GM12878 (cell line): Measurements from ENCODE around the gene AKAP13. TPM values are rescaled to one million over a fixed set of nuclear protein-coding genes. Genes with fewer than 3 reads are reported as not detected.

Experiments used
- ATAC-seq: fragments of 200-7000 bp; cut with Tn5 transposase; 3 replicates; pipeline ENCODE4 v1.9.1; 2020; ENCODE audit warnings: mild to moderate bottlenecking, moderate library complexity
- BruUV-seq: library from RNA; stranded (reverse); fragments of 400-500 nt; replicated peaks from 2 replicates; lab custom pipeline; 2021; lab: Mats Ljungman, UMichigan
- CTCF ChIA-PET: fragments of 300-600 bp; sonication (Branson Sonifier 250); formaldehyde crosslinking; extraction: SDS; loops from one replicate; lab custom pipeline; 2021; ENCODE audit warnings: inconsistent platforms; lab: Yijun Ruan, JAX
- POLR2A ChIA-PET: fragments of 350-600 bp; formaldehyde crosslinking; extraction: SDS; loops from one replicate; lab custom pipeline; 2021; ENCODE audit warnings: inconsistent platforms; lab: Charles Lee
- RAD21 ChIA-PET: fragments of 300-600 bp; sonication (Branson Sonifier 250); formaldehyde crosslinking; loops from one replicate; lab custom pipeline; 2023; ENCODE audit warnings: antibody characterized with exemption; ENCODE audit not compliant: unreplicated experiment; lab: Charles Lee
- SMC1A ChIA-PET: fragments of 300-600 bp; sonication (Branson Sonifier 250); formaldehyde crosslinking; loops from one replicate; lab custom pipeline; 2023; ENCODE audit not compliant: unreplicated experiment, uncharacterized antibody; lab: Charles Lee
- DNase-seq: peaks from one replicate; pipeline ENCODE4 v3.0.0-alpha.2; 2011; ENCODE audit warnings: low read depth, low spot score
- FAIRE-seq: peaks from 3 replicates; lab custom pipeline; 2011; peaks lifted over from hg19 to GRCh38; lab: Jason Lieb, UNC
- H2AFZ ChIP-seq: 2 replicates; pipeline ENCODE4 v1.6.0; 2011; ENCODE audit warnings: low read depth, low read length, control low read depth; ENCODE audit not compliant: control insufficient read depth
- H3K27ac ChIP-seq: 2 replicates; pipeline ENCODE4 v1.5.1; 2011; ENCODE audit warnings: control low read depth; ENCODE audit not compliant: control insufficient read depth, insufficient read depth
- H3K27me3 ChIP-seq, 2 experiments: replicated peaks in 1 of 2; 2 replicates each; pipeline versions ENCODE4 v1.6.0 to v1.6.1; 2011; ENCODE audit warnings: low read length in 1 of 2; ENCODE audit not compliant: control insufficient read depth in 2 of 2, insufficient read depth in 2 of 2
- H3K36me3 ChIP-seq, 2 experiments: 2 replicates each; pipeline ENCODE4 v1.5.1; 2011; ENCODE audit warnings: low read length in 1 of 2; ENCODE audit not compliant: control insufficient read depth in 2 of 2, insufficient read depth in 2 of 2
- H3K4me1 ChIP-seq: 2 replicates; pipeline ENCODE4 v1.6.1; 2011; ENCODE audit warnings: mild to moderate bottlenecking, low read length, moderate library complexity, mixed read lengths; ENCODE audit not compliant: control insufficient read depth, insufficient read depth
- H3K4me2 ChIP-seq: 2 replicates; pipeline ENCODE4 v1.6.0; 2011; ENCODE audit warnings: control low read depth; ENCODE audit not compliant: control insufficient read depth, insufficient read depth
- H3K4me3 ChIP-seq: fragments of 200-600 bp; sonication (generic); 2 replicates; pipeline ENCODE4 v1.5.1; 2016
- H3K79me2 ChIP-seq: 2 replicates; pipeline ENCODE4 v1.6.0; 2011; ENCODE audit warnings: low read length; ENCODE audit not compliant: control insufficient read depth, insufficient read depth
- H3K9ac ChIP-seq: 2 replicates; pipeline ENCODE4 v1.8.0; 2011; ENCODE audit warnings: low read length, control low read depth, mixed read lengths; ENCODE audit not compliant: control insufficient read depth, insufficient read depth
- H3K9me3 ChIP-seq: replicated peaks from 3 replicates; pipeline ENCODE4 v1.5.1; 2011; ENCODE audit warnings: mild to moderate bottlenecking, low read length; ENCODE audit not compliant: control insufficient read depth, insufficient read depth
- H4K20me1 ChIP-seq: 2 replicates; pipeline ENCODE4 v1.6.0; 2011; ENCODE audit not compliant: control insufficient read depth, insufficient read depth
- CEBPZ ChIP-seq: fragments of 150-350 bp; IDR thresholded peaks from 2 replicates; pipeline ENCODE4 v1.6.1; 2016; ENCODE audit warnings: low read depth, low read length
- CHD2 ChIP-seq: IDR thresholded peaks from 2 replicates; pipeline ENCODE4 v1.6.1; 2011; ENCODE audit warnings: low read depth, low read length, improper control_type of control experiment, borderline replicate concordance
- FOXM1 ChIP-seq: IDR thresholded peaks from 2 replicates; pipeline ENCODE4 v1.6.1; 2012; ENCODE audit warnings: low read depth, mild to moderate bottlenecking, inconsistent platforms, low read length, moderate library complexity
- GABPA ChIP-seq: IDR thresholded peaks from 2 replicates; pipeline ENCODE4 v1.6.1; 2014; ENCODE audit warnings: antibody characterized with exemption, low read depth, mild to moderate bottlenecking, inconsistent platforms
- HDAC2 ChIP-seq: fragments of 200-600 bp; sonication (generic); IDR thresholded peaks from 2 replicates; pipeline ENCODE4 v1.6.1; 2017
- JUNB ChIP-seq: IDR thresholded peaks from 2 replicates; pipeline ENCODE4 v1.6.1; 2016; ENCODE audit warnings: antibody characterized with exemption, mild to moderate bottlenecking
- MEF2A ChIP-seq: IDR thresholded peaks from 2 replicates; pipeline ENCODE4 v1.6.1; 2011; ENCODE audit warnings: low read depth, mild to moderate bottlenecking, low read length, moderate library complexity; ENCODE audit not compliant: insufficient read depth
- MYB ChIP-seq: fragments of 150-350 bp; IDR thresholded peaks from 2 replicates; pipeline ENCODE4 v1.6.1; 2014; ENCODE audit warnings: mild to moderate bottlenecking, low read depth, low read length, borderline replicate concordance
- NFIC ChIP-seq: IDR thresholded peaks from 2 replicates; pipeline ENCODE4 v1.6.1; 2012; ENCODE audit warnings: low read depth, mild to moderate bottlenecking, inconsistent platforms, low read length, moderate library complexity
- PKNOX1 ChIP-seq: fragments of 450-650 bp; IDR thresholded peaks from 2 replicates; pipeline ENCODE4 v1.6.1; 2016; ENCODE audit warnings: mild to moderate bottlenecking
- SMARCA5 ChIP-seq: fragments of 450-650 bp; IDR thresholded peaks from 2 replicates; pipeline ENCODE4 v1.6.1; 2017; ENCODE audit warnings: mild to moderate bottlenecking
- SP1 ChIP-seq: IDR thresholded peaks from one replicate; pipeline ENCODE4 v1.6.1; 2011; ENCODE audit warnings: low read depth, low read length
- SREBF2 ChIP-seq: IDR thresholded peaks from 2 replicates; pipeline ENCODE4 v1.6.1; 2012; ENCODE audit warnings: mild to moderate bottlenecking, low read length
- SUZ12 ChIP-seq: fragments of 200-600 bp; sonication (generic); IDR thresholded peaks from one replicate; pipeline ENCODE4 v1.6.1; 2018; ENCODE audit warnings: antibody characterized with exemption, mild to moderate bottlenecking; ENCODE audit not compliant: unreplicated experiment
- TCF12 ChIP-seq: IDR thresholded peaks from 2 replicates; pipeline ENCODE4 v1.6.1; 2011; ENCODE audit warnings: low read depth, mild to moderate bottlenecking, low read length
- WRNIP1 ChIP-seq: IDR thresholded peaks from 2 replicates; pipeline ENCODE4 v1.6.1; 2011; ENCODE audit warnings: low read depth, low read length, improper control_type of control experiment, borderline replicate concordance
- ZBTB40 ChIP-seq: fragments of 450-650 bp; IDR thresholded peaks from 2 replicates; pipeline ENCODE4 v1.6.1; 2016; ENCODE audit warnings: mild to moderate bottlenecking, moderate library complexity, borderline replicate concordance
- in situ Hi-C: fragments of 300-500 bp; cut with MboI; formaldehyde crosslinking; loops from 9 replicates; pipeline ENCODE4 v1.14.3; 2018; ENCODE audit warnings: mixed read lengths
- intact Hi-C: fragments of 100-400 bp; cut with micrococcal nuclease; formaldehyde crosslinking; loops from one replicate; pipeline ENCODE4 v1.14.2; 2022; ENCODE audit not compliant: unreplicated experiment
- polyA plus RNA-seq, 11 experiments: library from polyadenylated mRNA; depleted of rRNA in 4 of 11; unstranded in 6 of 11; stranded (reverse) in 5 of 11; fragments of >200 nt; fragmentation: Nextera tagmentation in 4 of 11; fragmentation: Illumina TruSeq in 1 of 11; extraction: Ambion mirVana in 4 of 11; extraction: Trizol in 1 of 11; gene quantifications; 1 replicate in 1 of 11; 2 replicates in 10 of 11; pipeline versions ENCODE4 v1.2.1 to v1.2.3, GENCODE V29; 2011 to 2016; ENCODE audit warnings: inconsistent platforms in 2 of 11, missing spikeins in 2 of 11, low read depth in 1 of 11
- total RNA-seq, 4 experiments: library from RNA; depleted of rRNA in 3 of 4; stranded (reverse); fragments of >200 nt in 3 of 4; fragmentation: Illumina TruSeq in 1 of 4; extraction: Trizol in 1 of 4; gene quantifications; 2 replicates each; pipeline versions ENCODE4 v1.2.1 to v1.2.3, GENCODE V29; 2013 to 2021

Gene AKAP13
- total and polyA plus RNA-seq, 10 of the 15 experiments (the other 5 are each of a cell fraction or from before 2014, with no cell fraction given): 14.4 to 74.9 (median 55.1) TPM

- no peak for TF ChIP-seq PKNOX1
- TF ChIP-seq SP1: no peak
- no peak for TF ChIP-seq MYB
- TF ChIP-seq ZBTB40: no peak
- TF ChIP-seq WRNIP1: no peak
- TF ChIP-seq SREBF2: no peak
- TF ChIP-seq NFIC: no peak
- no peak for TF ChIP-seq SMARCA5
- TF ChIP-seq, all 136 proteins: peak for 0
Observed at GRCh38 chr15:85523530-85523929, 143.1 kb downstream of the AKAP13 start (continued).

GRCh38 chr15:85525755-85526154, 145.4 kb downstream of the AKAP13 start:
- Histone ChIP-seq H3K9ac (no peak overlapping the region), H2AFZ (no peak overlapping the region), H3K9me3 (no peaks in the 10 kb centered on the region), H3K27ac (no peak overlapping the region), H3K4me1 (peaks cover 12% of the 10 kb centered on the region), H3K4me2 (peak overlapping the region; percentile 41; the same call in 1 of the 2 replicates), H3K4me3 (no peak overlapping the region), H3K36me3 (peaks cover 1 to 16% of the 10 kb centered on the region in 2 experiments; a peak in 3 of 4 replicates), H3K79me2 (no peaks in the 10 kb centered on the region; the same call in 1 of the 2 replicates), H3K27me3 (no peaks in the 10 kb centered on the region), H4K20me1 (peaks cover 3% of the 10 kb centered on the region; the same call in 1 of the 2 replicates)
- in situ Hi-C loops (no loop called here), intact Hi-C loops (no loop called here)
- DNase-seq (no peak), ATAC-seq (no peak), FAIRE-seq (peak; percentile 56)
- ChIA-PET CTCF (interaction anchor here (0.8 kb wide), 1 partner anchor 16 kb away, joined by 3 read pairs; no protein-coding TSS in a partner anchor), RAD21 (no interaction called here), POLR2A (no interaction called here), SMC1A (no interaction called here)
- no TSS peak for BruUV-seq
- peak; percentile 50; the same call in 1 of the 2 replicates for TF ChIP-seq FOXM1
- no peak for TF ChIP-seq CHD2
- TF ChIP-seq HDAC2: no peak
- TF ChIP-seq GABPA: 0 out of 2 replicates have a peak, but pooled peaks have one; percentile 15
- TF ChIP-seq CEBPZ: no peak
- TF ChIP-seq SUZ12: no peak
- no peak for TF ChIP-seq TCF12
- peak; percentile 57 for TF ChIP-seq JUNB
- peak; percentile 98 for TF ChIP-seq MEF2A
- no peak for TF ChIP-seq SMARCA5
